Endothelial cell of umbilical vein (primary cell): ENCODE data around the gene SNORC. TPM values are rescaled to one million over a fixed set of nuclear protein-coding genes. Genes with fewer than 3 reads are reported as not detected.
"Not testable (repeated sequence)": the region's sequence is repeated elsewhere in the genome, so short reads cannot be mapped to it uniquely, and the experiment has no call there.

ENCODE experiments used
- BruUV-seq: library from RNA; stranded (reverse); fragments of 400-500 nt; replicated peaks from 2 replicates; lab custom pipeline; 2021; lab: Mats Ljungman, UMichigan
- CTCF ChIA-PET: fragments of 300-600, 350-600 bp; sonication (Branson Sonifier 250); formaldehyde crosslinking; loops from one replicate; lab custom pipeline; 2021; ENCODE audit warnings: antibody characterized with exemption, inconsistent platforms; lab: Charles Lee
- POLR2A ChIA-PET: fragments of 300-600, 350-600 bp; sonication (Branson Sonifier 250); formaldehyde crosslinking; loops from one replicate; lab custom pipeline; 2021; ENCODE audit warnings: antibody characterized with exemption, inconsistent platforms; lab: Charles Lee
- DNase-seq: peaks from one replicate; pipeline ENCODE4 v3.0.0-alpha.2; 2011; ENCODE audit warnings: low read depth, low spot score
- FAIRE-seq: peaks from 2 replicates; lab custom pipeline; 2011; peaks lifted over from hg19 to GRCh38; lab: Jason Lieb, UNC
- H2AFZ ChIP-seq: 2 replicates; pipeline ENCODE4 v1.6.0; 2012; ENCODE audit warnings: low read depth, low read length, control low read depth, inconsistent platforms
- H3K27ac ChIP-seq: 2 replicates; pipeline ENCODE4 v1.5.1; 2011; ENCODE audit warnings: low read depth, mild to moderate bottlenecking, control low read depth, low read length, moderate library complexity; ENCODE audit not compliant: insufficient read depth
- H3K27me3 ChIP-seq, 2 experiments: 2 replicates each; pipeline versions ENCODE4 v1.6.0 to v1.6.1; 2011; ENCODE audit warnings: low read length in 2 of 2, mixed read lengths in 1 of 2; ENCODE audit not compliant: control insufficient read depth in 2 of 2, insufficient read depth in 2 of 2
- H3K36me3 ChIP-seq, 2 experiments: 2 replicates in 1 of 2; 3 replicates in 1 of 2; pipeline ENCODE4 v1.5.1; 2011; ENCODE audit warnings: low read length in 2 of 2, mild to moderate bottlenecking in 1 of 2, moderate library complexity in 1 of 2; ENCODE audit not compliant: control insufficient read depth in 2 of 2, insufficient read depth in 2 of 2; ENCODE audit errors: extremely low read depth in 1 of 2
- H3K4me1 ChIP-seq: 3 replicates; pipeline ENCODE4 v1.5.1; 2011; ENCODE audit warnings: mild to moderate bottlenecking, low read length; ENCODE audit not compliant: control insufficient read depth, insufficient read depth; ENCODE audit errors: extremely low read depth
- H3K4me2 ChIP-seq: 2 replicates; pipeline ENCODE4 v1.6.1; 2011; ENCODE audit warnings: low read length, control low read depth, mixed read lengths; ENCODE audit not compliant: insufficient read depth
- H3K4me3 ChIP-seq, 3 experiments: fragments of 200-600 bp in 1 of 3; sonication (generic), shearing (Covaris generic) in 1 of 3; replicated peaks in 1 of 3; 2 replicates each; pipeline ENCODE4 v1.5.1; 2011 to 2016; ENCODE audit warnings: control low read depth in 3 of 3, low read length in 3 of 3, mild to moderate bottlenecking in 2 of 3, inconsistent platforms in 1 of 3, low read depth in 1 of 3, moderate library complexity in 1 of 3; ENCODE audit not compliant: insufficient read depth in 1 of 3
- H3K79me2 ChIP-seq: 2 replicates; pipeline ENCODE4 v1.6.0; 2012; ENCODE audit warnings: low read length, inconsistent platforms; ENCODE audit not compliant: control insufficient read depth, insufficient read depth
- H3K9ac ChIP-seq: replicated peaks from 2 replicates; pipeline ENCODE3; 2011; ENCODE audit warnings: low read length, control low read depth; ENCODE audit not compliant: insufficient read depth; ENCODE audit errors: extremely low read depth
- H3K9me1 ChIP-seq: replicated peaks from 3 replicates; pipeline ENCODE4 v1.6.0; 2011; ENCODE audit warnings: mild to moderate bottlenecking, low read length; ENCODE audit not compliant: control insufficient read depth, insufficient read depth; ENCODE audit errors: extremely low read depth
- H3K9me3 ChIP-seq: replicated peaks from 2 replicates; pipeline ENCODE4 v1.5.1; 2012; ENCODE audit warnings: low read length, inconsistent platforms; ENCODE audit not compliant: control insufficient read depth, insufficient read depth
- H4K20me1 ChIP-seq: replicated peaks from 2 replicates; pipeline ENCODE3; 2011; ENCODE audit warnings: mild to moderate bottlenecking, low read length; ENCODE audit not compliant: control insufficient read depth, insufficient read depth; ENCODE audit errors: extremely low read depth
- FOS ChIP-seq: IDR thresholded peaks from 2 replicates; pipeline ENCODE4 v1.6.1; 2011; ENCODE audit warnings: mild to moderate bottlenecking, low read length, moderate library complexity, borderline replicate concordance; ENCODE audit not compliant: insufficient read depth
- JUN ChIP-seq: IDR thresholded peaks from 2 replicates; pipeline ENCODE4 v1.6.1; 2011; ENCODE audit warnings: borderline replicate concordance, low read depth; ENCODE audit not compliant: insufficient read length, insufficient read depth
- POLR2A ChIP-seq: IDR thresholded peaks from 2 replicates; pipeline ENCODE4 v1.6.1; 2012; ENCODE audit warnings: low read depth, mild to moderate bottlenecking, control low read depth, low read length
- POLR2AphosphoS5 ChIP-seq: IDR thresholded peaks from 2 replicates; pipeline ENCODE4 v1.6.1; 2012; ENCODE audit warnings: low read depth, mild to moderate bottlenecking, control low read depth, low read length, moderate library complexity; ENCODE audit not compliant: insufficient read depth
- dilution Hi-C: fragments of 300-500 bp; cut with MboI; formaldehyde crosslinking; loops from one replicate; pipeline ENCODE4 v1.15.0; 2019; ENCODE audit warnings: low sequenced_read_pairs; ENCODE audit not compliant: extremely low pct_ligation_motif_present
- intact Hi-C: fragments of 100-400 bp; cut with micrococcal nuclease; formaldehyde crosslinking; loops from one replicate; pipeline ENCODE4 v1.10.0; 2022
- polyA plus RNA-seq, 4 experiments: library from polyadenylated mRNA; depleted of rRNA in 3 of 4; stranded (reverse) in 3 of 4; unstranded in 1 of 4; fragments of >200 nt; gene quantifications; 2 replicates each; pipeline versions ENCODE4 v1.2.1 to v1.2.3, GENCODE V29; 2011 to 2012; ENCODE audit warnings: missing spikeins in 1 of 4
- total RNA-seq: library from RNA; stranded (reverse); gene quantifications from 2 replicates; pipeline ENCODE4 v1.2.3, GENCODE V29; 2021
- TF ChIP-seq, protein P1 (sequence below): IDR thresholded peaks from 2 replicates; pipeline ENCODE4 v1.6.1; 2011; ENCODE audit not compliant: insufficient read depth, insufficient read length

Gene SNORC
- total and polyA plus RNA-seq, 2 donors (not counting 3 experiments of a cell fraction or from before 2014, with no cell fraction given), result 1.4 to 4.0 TPM

DNA sequence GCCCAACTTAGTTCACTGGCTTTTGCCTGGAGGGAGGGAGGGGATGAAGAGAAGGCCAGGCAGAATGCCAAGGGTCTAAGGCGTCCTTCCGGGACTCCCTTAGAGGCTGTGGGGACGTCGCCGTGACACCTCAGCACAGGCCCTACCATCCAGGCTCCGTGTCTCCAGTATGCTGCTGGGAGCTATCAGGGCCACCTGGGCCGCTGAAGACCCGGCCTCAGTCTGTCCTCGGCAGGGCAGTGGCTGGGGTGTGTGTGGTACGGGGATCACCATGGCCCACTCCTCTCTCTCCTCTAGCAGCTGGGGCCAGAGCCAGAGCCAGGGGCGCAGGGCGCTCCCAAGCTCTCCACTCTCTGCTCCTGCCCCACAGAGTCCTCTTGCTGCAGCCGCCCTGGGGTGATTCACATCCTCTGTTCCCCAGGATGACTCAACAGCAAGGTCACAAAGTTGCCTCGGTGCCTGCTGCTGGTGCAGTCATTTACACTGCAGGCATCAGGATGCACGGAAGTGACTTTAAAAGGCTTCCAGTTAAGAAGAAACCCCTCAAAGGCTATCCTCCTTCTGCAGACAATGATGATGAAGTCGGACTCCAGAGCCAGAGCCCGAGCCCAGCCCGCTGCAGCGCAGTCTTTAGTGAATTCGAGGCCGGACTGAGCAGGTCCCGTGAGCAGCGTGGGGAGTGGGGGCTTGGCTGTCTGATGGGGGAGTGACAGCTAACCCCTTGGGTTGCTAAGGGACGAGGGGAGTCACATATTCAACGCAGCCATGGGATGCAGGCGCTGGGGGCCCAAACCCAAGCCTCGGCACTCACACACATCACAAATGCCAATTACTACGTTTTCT is 31.9 kb downstream of the SNORC start:
- Histone ChIP-seq H3K79me2 (no peaks in the 10 kb centered on the region), H4K20me1 (no peaks in the 10 kb centered on the region), H3K27ac (peak overlapping the region; percentile 86), H3K27me3 (no peaks in the 10 kb centered on the region), H3K4me2 (peak overlapping the region; percentile 26), H3K4me1 (peaks cover 15% of the 10 kb centered on the region), H3K4me3 (no peak overlapping the region), H3K9me1 (no peaks in the 10 kb centered on the region), H3K9me3 (no peaks in the 10 kb centered on the region), H3K9ac (peak overlapping the region; percentile 47), H2AFZ (peak overlapping the region; percentile 77), H3K36me3 (no peaks in the 10 kb centered on the region)
- TSS peak; percentile 22 for BruUV-seq
- peak; percentile 100 for FAIRE-seq
- intact Hi-C loops, result loop anchor here (5.0 kb wide), 1 partner anchor 350 kb away; the partner anchor contains the start of gene ATG16L1
- peak; percentile 99 for TF ChIP-seq FOS
- TF ChIP-seq POLR2A, result no peak
- TF ChIP-seq JUN, result peak; percentile 95
- TF ChIP-seq, protein P1, sequence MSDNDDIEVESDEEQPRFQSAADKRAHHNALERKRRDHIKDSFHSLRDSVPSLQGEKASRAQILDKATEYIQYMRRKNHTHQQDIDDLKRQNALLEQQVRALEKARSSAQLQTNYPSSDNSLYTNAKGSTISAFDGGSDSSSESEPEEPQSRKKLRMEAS, result no peak
- TF ChIP-seq POLR2AphosphoS5, result peak; percentile 92
- peak; percentile 92 for DNase-seq
- dilution Hi-C loops, result no loop called here
- POLR2A ChIA-PET, result no interaction called here
- CTCF ChIA-PET, result interaction anchor here (1.0 to 1.9 kb wide), 6 partner anchors 9 to 152 kb away, joined by 3 to 6 read pairs (median 4); no protein-coding TSS in a partner anchor

DNA sequence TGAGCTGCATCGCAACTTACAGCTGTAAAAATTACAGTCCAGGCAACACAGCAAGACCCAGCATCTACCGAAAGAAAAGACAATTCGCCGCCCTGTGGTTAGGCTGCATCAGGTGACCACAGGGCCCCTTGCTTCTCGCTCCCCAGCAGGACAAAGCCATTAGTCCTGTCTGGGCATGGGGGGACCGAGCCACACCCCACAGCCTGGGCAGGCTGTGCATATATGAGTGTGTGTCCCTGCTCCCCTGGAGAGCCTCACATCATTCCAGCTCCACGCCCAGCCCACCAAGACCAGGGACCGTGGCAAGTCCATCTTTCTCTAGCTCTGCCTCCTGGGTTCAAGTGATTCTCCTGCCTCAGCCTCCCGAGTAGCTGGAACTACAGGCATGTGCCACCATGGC is 33.9 kb downstream of the SNORC start:
- Histone ChIP-seq H2AFZ (no peak overlapping the region), H3K4me1 (peaks cover 21% of the 10 kb centered on the region), H3K9me1 (no peaks in the 10 kb centered on the region), H4K20me1 (no peaks in the 10 kb centered on the region), H3K9ac (no peak overlapping the region), H3K36me3 (no peaks in the 10 kb centered on the region), H3K27ac (no peak overlapping the region), H3K79me2 (no peaks in the 10 kb centered on the region), H3K27me3 (no peaks in the 10 kb centered on the region), H3K4me2 (no peak overlapping the region), H3K4me3 (no peak overlapping the region), H3K9me3 (no peaks in the 10 kb centered on the region)
- no TSS peak for BruUV-seq
- no peak for TF ChIP-seq POLR2AphosphoS5
- no peak for TF ChIP-seq JUN
- dilution Hi-C loops (no loop called here), intact Hi-C loops (loop anchor here (5.0 kb wide), 1 partner anchor 348 kb away; the partner anchor contains the start of gene ATG16L1)
- DNase-seq (no peak), FAIRE-seq (no peak)
- POLR2A ChIA-PET, result no interaction called here
- CTCF ChIA-PET, result interaction anchor here (1.6 kb wide), 1 partner anchor 44 kb away, joined by 5 read pairs; no protein-coding TSS in a partner anchor

DNA sequence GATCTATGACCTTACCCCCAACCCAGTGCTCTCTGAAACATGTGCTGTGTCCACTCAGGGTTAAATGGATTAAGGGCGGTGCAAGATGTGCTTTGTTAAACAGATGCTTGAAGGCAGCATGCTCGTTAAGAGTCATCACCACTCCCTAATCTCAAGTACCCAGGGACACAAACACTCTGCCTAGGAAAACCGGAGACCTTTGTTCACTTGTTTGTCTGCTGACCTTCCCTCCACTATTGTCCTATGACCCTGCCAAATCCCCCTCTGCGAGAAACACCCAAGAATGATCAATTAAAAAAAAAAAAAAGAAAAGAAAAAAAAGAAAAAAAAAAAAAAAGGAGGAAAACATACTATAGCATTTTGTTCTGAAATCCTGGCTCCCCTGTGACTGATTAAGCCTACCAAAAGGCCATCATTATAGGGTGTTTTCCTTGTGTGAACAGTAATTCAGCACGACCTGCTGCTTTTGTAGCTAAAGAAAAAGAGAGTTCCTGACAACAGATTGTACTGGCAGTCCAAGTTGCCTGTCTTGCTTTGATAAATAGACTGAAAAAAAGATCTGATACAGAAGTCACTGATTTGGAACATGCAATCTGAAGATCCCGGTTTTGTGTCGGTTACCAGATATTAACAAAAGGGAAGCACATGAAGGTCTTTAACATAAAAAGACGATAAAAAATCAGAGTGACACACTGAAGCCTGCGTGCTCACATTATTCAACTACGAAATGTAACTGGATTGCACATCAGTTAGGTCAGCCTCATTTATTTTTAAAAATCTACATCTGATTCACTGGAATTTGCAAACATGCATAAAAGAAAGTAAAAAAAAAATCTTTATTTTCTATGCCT is 37.0 kb downstream of the SNORC start:
- H3K36me3 ChIP-seq, H2AFZ ChIP-seq, intact Hi-C loops, H3K9me3 ChIP-seq, H3K79me2 ChIP-seq, dilution Hi-C loops, H3K9ac ChIP-seq, H3K9me1 ChIP-seq, H4K20me1 ChIP-seq, H3K27me3 ChIP-seq, H3K4me2 ChIP-seq, POLR2A ChIA-PET, BruUV-seq, H3K4me3 ChIP-seq, FAIRE-seq, DNase-seq, H3K27ac ChIP-seq: not testable (repeated sequence)
- H3K4me1 ChIP-seq, result peaks cover 10% of the 10 kb centered on the region
- CTCF ChIA-PET, result interaction anchor here (1.0 kb wide), 1 partner anchor 9 kb away, joined by 4 read pairs; no protein-coding TSS in a partner anchor
